Stomach (tissue), 4 donors: ENCODE results near the gene CREM.

Experiments used
- EP300 ChIP-seq: sonication (generic); formaldehyde crosslinking; IDR thresholded peaks from one replicate; pipeline ENCODE4 v1.6.1; 2017; ENCODE audit warnings: antibody characterized with exemption
- POLR2A ChIP-seq, 4 donors: fragments of 450-650 bp; IDR thresholded peaks; one replicate each; pipeline ENCODE4 v1.6.1; 2016; ENCODE audit warnings: antibody characterized with exemption in 4 of 4, control low read depth in 2 of 4, mild to moderate bottlenecking in 1 of 4, moderate library complexity in 1 of 4
- POLR2AphosphoS5 ChIP-seq, 3 donors: sonication (generic); formaldehyde crosslinking; IDR thresholded peaks; one replicate each; pipeline ENCODE4 v1.6.1; 2016; ENCODE audit warnings: antibody characterized with exemption in 3 of 3
- TF ChIP-seq, protein P1 (sequence below), 7 experiments: fragments of 450-650 bp in 4 of 7; fragments of 200-600 bp in 3 of 7; sonication (generic) in 3 of 7; IDR thresholded peaks; one replicate each; pipeline ENCODE4 v1.5.1; 2016 to 2019; ENCODE audit warnings: antibody characterized with exemption in 7 of 7, control low read depth in 2 of 7, mild to moderate bottlenecking in 1 of 7

DNA sequence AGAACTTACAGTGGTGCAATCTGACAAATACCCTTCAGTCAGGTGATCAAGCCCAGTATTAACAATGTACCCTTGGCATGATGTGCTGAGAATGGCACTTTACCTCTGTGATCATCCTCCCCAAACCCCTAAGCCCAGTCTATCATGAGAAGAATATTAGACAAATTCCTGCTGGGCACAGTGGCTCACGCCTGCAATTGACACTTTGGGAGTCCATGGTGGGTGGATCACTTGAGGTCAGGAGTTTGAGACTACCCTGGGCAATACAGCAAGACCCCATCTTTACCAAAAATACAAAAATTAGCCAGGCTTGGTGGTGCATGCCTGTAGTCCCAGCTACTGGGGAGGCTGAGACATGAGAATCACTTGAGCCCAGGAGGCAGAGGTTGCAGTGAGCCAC lies 29.1 kb upstream of the CREM start:
- TF ChIP-seq, protein P1, sequence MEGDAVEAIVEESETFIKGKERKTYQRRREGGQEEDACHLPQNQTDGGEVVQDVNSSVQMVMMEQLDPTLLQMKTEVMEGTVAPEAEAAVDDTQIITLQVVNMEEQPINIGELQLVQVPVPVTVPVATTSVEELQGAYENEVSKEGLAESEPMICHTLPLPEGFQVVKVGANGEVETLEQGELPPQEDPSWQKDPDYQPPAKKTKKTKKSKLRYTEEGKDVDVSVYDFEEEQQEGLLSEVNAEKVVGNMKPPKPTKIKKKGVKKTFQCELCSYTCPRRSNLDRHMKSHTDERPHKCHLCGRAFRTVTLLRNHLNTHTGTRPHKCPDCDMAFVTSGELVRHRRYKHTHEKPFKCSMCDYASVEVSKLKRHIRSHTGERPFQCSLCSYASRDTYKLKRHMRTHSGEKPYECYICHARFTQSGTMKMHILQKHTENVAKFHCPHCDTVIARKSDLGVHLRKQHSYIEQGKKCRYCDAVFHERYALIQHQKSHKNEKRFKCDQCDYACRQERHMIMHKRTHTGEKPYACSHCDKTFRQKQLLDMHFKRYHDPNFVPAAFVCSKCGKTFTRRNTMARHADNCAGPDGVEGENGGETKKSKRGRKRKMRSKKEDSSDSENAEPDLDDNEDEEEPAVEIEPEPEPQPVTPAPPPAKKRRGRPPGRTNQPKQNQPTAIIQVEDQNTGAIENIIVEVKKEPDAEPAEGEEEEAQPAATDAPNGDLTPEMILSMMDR (IDR thresholded peaks at IDR 0.05) = no peak
- TF ChIP-seq EP300 (no peak), POLR2AphosphoS5 (IDR thresholded peaks at IDR 0.05) (no peak), POLR2A (IDR thresholded peaks at IDR 0.05) (no peak)
